ENCODE results near the gene THSD4. TPM values are rescaled to one million over a fixed set of nuclear protein-coding genes. Genes with fewer than 3 reads are reported as not detected.

The THSD4 gene
- total RNA-seq, 2 experiments from 2014 or later, result not detected

DNA sequence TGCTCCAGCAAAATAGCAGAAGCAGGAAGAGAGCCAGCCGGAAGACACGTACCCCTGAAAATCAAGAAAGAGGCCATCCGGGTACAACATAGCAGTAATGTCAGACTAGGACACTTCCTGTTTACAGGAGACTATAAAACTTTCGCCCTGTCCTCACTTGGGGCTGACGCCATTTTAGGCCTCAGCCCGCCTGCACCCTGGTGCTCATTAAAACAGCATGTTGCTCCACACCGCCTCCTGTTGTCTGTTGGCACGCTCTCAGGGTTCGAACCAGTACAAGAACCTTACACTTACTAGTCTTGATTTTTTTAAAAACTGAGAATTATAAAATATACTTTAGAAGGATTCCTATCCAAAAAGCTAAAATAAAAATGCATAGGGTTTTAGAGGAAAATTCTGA lies 535.3 kb downstream of the THSD4 start:
- ChIA-PET POLR2A (no interaction called here), CTCF (no interaction called here)
- H3K36me3 Mint-ChIP-seq, result no peaks in the 10 kb centered on the region
- intact Hi-C loops (cut with micrococcal nuclease), result loop anchor here (10.0 kb wide), 1 partner anchor 206 kb away; no protein-coding TSS in a partner anchor
- no peak overlapping the region for H3K4me3 Mint-ChIP-seq
- no peak for DNase-seq
- peaks cover 3% of the 10 kb centered on the region for H3K9me3 Mint-ChIP-seq
- no peaks in the 10 kb centered on the region for H3K27me3 Mint-ChIP-seq
- no peaks in the 10 kb centered on the region for H3K4me1 Mint-ChIP-seq (ENCODE audit: low read depth)
- H3K27ac Mint-ChIP-seq, result no peak overlapping the region

DNA sequence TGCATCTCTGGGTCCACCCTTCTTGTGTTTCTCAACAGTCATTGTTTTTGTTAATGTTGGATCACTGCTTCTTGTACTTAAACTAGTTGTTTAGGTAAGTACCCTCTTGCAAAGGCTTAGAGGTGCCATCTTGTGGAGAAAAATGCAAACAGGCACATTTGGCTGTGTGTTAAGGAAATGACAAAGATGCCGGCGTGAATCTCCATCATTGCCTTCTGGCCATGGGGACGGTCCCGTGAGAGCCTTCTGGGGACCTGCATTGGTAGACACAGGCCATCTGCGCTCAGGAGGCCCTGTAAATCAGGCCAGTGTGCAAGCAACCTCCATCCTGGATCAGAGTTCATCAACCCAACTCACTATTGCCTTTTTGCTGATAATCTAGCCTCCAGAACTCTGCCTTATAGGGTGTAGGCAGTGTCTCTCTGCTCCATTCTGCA lies 536.5 kb downstream of the THSD4 start:
- DNase-seq, result no peak
- Mint-ChIP-seq H3K4me3 (no peak overlapping the region), H3K27ac (no peak overlapping the region), H3K4me1 (ENCODE audit: low read depth) (no peaks in the 10 kb centered on the region), H3K36me3 (no peaks in the 10 kb centered on the region), H3K27me3 (no peaks in the 10 kb centered on the region), H3K9me3 (no peaks in the 10 kb centered on the region)
- ChIA-PET CTCF (no interaction called here), POLR2A (no interaction called here)
- intact Hi-C loops (cut with micrococcal nuclease), result loop anchor here (10.0 kb wide), 1 partner anchor 207 kb away; no protein-coding TSS in a partner anchor

DNA sequence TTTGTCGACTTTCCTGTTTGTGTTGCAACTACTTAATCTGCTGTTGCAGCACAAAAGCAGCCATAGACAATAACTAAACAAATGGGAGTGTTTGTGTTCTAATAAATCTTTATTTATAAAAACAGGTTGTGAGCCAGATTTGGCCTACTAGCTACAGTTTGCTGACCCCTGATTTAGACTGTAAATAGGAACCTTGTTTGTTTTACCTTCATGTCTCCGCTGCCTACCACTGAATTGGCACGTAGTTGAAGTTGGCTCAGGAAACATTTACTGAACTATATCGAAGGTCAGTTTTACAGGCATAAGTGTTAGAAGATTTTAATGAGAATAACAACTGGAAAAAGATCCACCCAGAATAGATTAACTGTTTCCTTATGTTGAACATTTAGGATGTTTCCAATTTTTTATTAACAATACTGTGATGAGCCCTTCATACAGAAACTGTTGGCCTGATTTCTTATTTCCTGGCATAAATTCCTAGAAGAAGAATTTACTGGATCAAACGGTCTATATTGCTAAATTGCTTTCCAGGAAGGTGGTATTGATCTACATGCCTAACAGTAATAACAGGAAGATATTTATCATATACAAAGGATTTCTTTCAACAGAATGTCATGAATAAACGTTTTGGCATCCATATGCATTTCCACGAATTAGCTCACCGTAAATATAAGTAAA lies 538.9 kb downstream of the THSD4 start:
- intact Hi-C loops (cut with micrococcal nuclease), result loop anchor here (10.0 kb wide), 1 partner anchor 209 kb away; no protein-coding TSS in a partner anchor
- no peaks in the 10 kb centered on the region for H3K4me1 Mint-ChIP-seq (ENCODE audit: low read depth)
- no peaks in the 10 kb centered on the region for H3K27me3 Mint-ChIP-seq
- POLR2A ChIA-PET, result no interaction called here
- CTCF ChIA-PET, result no interaction called here
- no peak overlapping the region for H3K27ac Mint-ChIP-seq
- DNase-seq, result no peak
- H3K36me3 Mint-ChIP-seq, result no peaks in the 10 kb centered on the region
- H3K4me3 Mint-ChIP-seq, result no peak overlapping the region
- no peaks in the 10 kb centered on the region for H3K9me3 Mint-ChIP-seq

DNA sequence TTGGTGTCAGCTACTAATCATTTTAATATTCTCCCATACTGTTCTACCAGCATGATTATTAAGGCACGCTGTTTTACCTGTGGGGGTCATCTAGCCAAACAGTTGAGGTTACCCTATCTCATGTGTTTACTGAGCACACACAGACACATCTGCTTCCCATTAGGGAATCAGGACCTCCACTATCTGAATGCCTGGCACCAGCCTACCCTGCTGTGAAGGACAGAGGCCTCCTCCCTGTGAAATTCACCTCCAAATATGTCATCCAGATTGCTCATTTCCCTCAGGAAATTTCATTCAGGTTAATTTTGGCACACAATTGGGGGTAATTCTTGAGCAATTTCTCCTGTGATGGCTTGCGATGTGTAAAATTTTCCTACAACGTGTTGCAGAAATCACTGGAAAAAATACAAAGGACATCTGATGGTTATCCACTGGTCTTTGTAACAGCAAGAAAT lies 539.5 kb downstream of the THSD4 start:
- DNase-seq, result no peak
- Mint-ChIP-seq H3K4me3 (no peak overlapping the region), H3K36me3 (no peaks in the 10 kb centered on the region), H3K27me3 (no peaks in the 10 kb centered on the region), H3K9me3 (no peaks in the 10 kb centered on the region), H3K27ac (no peak overlapping the region), H3K4me1 (ENCODE audit: low read depth) (no peaks in the 10 kb centered on the region)
- POLR2A ChIA-PET, result no interaction called here
- intact Hi-C loops (cut with micrococcal nuclease), result loop anchor here (10.0 kb wide), 1 partner anchor 210 kb away; no protein-coding TSS in a partner anchor
- CTCF ChIA-PET, result no interaction called here

DNA sequence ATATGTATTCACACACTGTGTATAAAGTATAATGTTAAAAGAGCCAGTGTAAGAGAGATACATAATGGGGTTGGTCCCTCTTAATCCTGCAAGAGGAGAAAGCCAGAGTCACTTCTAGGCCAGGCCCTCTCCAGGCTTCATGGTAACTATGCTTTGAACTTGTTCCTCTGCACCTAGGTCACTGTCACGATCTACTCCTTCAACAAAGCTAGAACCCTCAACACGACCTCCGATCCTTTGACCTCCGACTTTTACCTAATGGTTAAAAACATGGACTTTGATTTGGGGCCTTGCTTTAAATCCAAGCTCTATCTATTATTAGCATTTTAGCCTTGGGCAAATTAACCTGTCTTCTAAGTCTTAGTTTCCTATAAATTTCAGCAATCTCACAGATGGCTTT lies 541.2 kb downstream of the THSD4 start:
- CTCF ChIA-PET, result no interaction called here
- no peak overlapping the region for H3K4me3 Mint-ChIP-seq
- H3K9me3 Mint-ChIP-seq, result no peaks in the 10 kb centered on the region
- H3K4me1 Mint-ChIP-seq (ENCODE audit: low read depth), result no peaks in the 10 kb centered on the region
- no peak overlapping the region for H3K27ac Mint-ChIP-seq
- peaks cover 2% of the 10 kb centered on the region for H3K27me3 Mint-ChIP-seq
- POLR2A ChIA-PET, result no interaction called here
- intact Hi-C loops (cut with micrococcal nuclease), result loop anchor here (10.0 kb wide), 1 partner anchor 212 kb away; no protein-coding TSS in a partner anchor
- H3K36me3 Mint-ChIP-seq, result no peaks in the 10 kb centered on the region
- no peak for DNase-seq

DNA sequence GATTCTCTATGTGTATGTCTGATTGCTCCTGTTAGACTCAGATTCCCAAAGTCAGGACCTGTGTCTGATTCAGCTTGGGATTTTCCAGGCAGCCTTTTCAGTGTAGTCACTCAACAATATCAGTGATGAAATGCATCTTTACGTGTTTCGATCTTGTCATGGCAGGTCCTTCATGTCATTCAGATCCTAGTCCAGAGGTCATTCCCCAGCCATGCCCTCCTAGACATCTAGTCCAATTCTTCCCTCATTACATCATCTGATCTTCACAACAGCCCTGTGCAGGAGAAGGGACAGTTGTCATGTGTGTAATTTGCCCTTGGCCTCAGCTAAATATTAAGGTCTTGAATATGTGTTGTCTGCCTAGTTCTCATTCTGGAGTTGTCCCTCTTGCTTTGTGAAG lies 541.9 kb downstream of the THSD4 start:
- intact Hi-C loops (cut with micrococcal nuclease), result loop anchor here (10.0 kb wide), 1 partner anchor 212 kb away; no protein-coding TSS in a partner anchor
- H3K9me3 Mint-ChIP-seq, result no peaks in the 10 kb centered on the region
- CTCF ChIA-PET, result no interaction called here

DNA sequence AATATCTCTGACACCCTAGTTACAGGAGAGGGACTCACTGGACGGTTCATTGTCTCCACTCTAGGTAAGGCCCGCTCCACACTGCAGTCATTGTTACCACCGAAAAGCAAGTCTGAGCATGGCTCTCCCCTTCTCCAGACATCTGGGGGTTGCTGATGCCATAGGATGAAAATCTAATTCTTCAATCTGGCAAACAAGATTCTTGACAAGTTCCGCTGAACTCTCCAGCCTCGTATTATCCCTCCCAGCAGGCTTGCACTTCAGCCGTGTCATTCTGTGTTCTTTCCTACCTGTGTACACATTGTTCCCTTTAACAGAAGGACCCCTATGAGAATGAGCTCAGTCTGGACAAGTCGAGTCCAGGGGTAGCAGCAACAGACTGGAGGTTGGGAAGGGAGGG lies 542.8 kb downstream of the THSD4 start:
- DNase-seq, result no peak
- Mint-ChIP-seq H3K27ac (no peak overlapping the region), H3K27me3 (peaks cover 2% of the 10 kb centered on the region), H3K4me1 (ENCODE audit: low read depth) (no peaks in the 10 kb centered on the region), H3K9me3 (no peaks in the 10 kb centered on the region), H3K4me3 (no peak overlapping the region), H3K36me3 (no peaks in the 10 kb centered on the region)
- intact Hi-C loops (cut with micrococcal nuclease), result loop anchor here (10.0 kb wide), 1 partner anchor 213 kb away; no protein-coding TSS in a partner anchor
- CTCF ChIA-PET, result no interaction called here
- POLR2A ChIA-PET, result no interaction called here

More for the DNA sequence above, 541.9 kb downstream of the THSD4 start:
- peaks cover 2% of the 10 kb centered on the region for H3K27me3 Mint-ChIP-seq
- H3K36me3 Mint-ChIP-seq, result no peaks in the 10 kb centered on the region
- no peak overlapping the region for H3K27ac Mint-ChIP-seq
- no peak overlapping the region for H3K4me3 Mint-ChIP-seq
- DNase-seq, result no peak
- POLR2A ChIA-PET, result no interaction called here
- no peaks in the 10 kb centered on the region for H3K4me1 Mint-ChIP-seq (ENCODE audit: low read depth)

DNA sequence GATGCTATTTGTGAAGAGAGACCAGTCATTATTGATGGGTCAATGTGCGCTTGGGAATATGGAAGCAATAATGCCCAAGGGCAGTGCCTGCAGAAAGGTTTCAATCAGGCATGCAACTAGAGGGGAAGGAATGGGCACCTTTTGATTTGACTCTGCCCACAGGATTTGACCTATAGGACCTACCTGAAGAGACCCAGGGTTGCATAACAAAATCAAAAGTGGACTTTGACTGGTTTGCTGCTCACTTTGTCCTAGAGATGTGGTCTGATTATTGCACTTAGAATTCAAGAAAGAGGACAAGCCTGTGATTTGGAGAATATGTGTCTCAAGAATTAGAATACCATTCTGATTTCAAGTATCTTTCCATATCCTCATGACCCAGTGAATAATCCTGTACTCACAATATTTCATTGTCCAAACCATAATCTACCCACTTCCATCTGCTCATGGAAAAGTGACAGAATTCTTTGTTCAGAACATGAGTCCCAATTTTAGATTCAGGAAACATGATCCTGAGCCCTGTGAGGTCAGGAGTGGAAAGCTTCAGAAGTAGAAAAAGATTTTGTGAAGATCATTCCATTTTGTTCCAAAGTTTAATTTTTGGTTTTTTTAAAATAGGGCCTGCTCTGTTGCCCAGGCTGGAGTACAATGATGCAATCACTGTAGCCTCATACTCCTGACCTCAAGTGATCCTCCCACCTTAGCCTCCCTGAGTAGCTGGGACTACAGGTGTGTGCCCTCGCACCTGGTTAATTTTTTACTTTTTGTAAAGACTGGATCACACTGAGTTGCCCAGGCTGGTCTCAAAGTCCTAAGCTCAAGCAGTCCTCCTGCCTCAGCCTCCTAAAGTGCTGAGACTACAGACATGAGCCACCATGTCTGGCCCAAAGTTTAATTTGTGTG lies 543.8 kb downstream of the THSD4 start:
- Mint-ChIP-seq H3K4me1 (ENCODE audit: low read depth) (no peaks in the 10 kb centered on the region), H3K36me3 (no peaks in the 10 kb centered on the region), H3K9me3 (no peaks in the 10 kb centered on the region), H3K4me3 (no peak overlapping the region), H3K27ac (no peak overlapping the region), H3K27me3 (peaks cover 2% of the 10 kb centered on the region)
- ChIA-PET POLR2A (no interaction called here), CTCF (no interaction called here)
- no peak for DNase-seq
- intact Hi-C loops (cut with micrococcal nuclease), result loop anchor here (10.0 kb wide), 1 partner anchor 214 kb away; no protein-coding TSS in a partner anchor

DNA sequence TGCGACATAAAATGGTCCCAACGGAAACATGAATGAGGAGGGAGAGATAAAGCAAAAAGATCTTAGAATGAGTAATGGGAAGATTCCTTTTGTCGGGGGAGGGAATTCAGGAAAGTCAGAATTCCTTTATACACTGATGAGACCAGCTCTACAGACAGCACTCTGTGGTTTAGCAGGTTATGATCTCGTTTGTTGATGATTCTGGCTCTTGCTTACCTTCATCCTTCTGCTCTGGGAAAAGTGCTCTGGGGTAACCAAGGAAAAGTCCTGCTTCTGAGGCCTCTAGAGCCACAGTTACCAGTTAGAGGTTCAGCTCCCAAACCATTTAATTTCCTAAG lies 544.4 kb downstream of the THSD4 start:
- ChIA-PET POLR2A (no interaction called here), CTCF (no interaction called here)
- Mint-ChIP-seq H3K27ac (no peak overlapping the region), H3K36me3 (no peaks in the 10 kb centered on the region), H3K4me3 (no peak overlapping the region), H3K4me1 (ENCODE audit: low read depth) (no peaks in the 10 kb centered on the region), H3K9me3 (no peaks in the 10 kb centered on the region), H3K27me3 (peaks cover 2% of the 10 kb centered on the region)
- no peak for DNase-seq
- intact Hi-C loops (cut with micrococcal nuclease), result loop anchor here (10.0 kb wide), 1 partner anchor 215 kb away; no protein-coding TSS in a partner anchor

DNA sequence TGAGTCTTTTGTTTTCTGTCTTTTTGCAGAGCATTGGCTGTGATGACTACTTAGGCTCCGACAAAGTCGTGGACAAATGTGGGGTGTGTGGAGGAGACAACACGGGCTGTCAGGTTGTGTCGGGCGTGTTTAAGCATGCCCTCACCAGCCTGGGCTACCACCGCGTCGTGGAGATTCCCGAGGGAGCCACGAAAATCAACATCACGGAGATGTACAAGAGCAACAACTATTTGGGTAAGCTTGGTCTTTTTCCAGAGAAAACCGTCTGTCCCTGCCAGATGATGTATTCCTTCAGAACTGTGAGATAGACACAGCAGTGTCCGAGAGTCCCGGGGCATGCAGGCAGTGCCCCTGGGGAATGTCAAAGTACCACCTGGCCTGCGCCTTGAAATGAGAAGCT lies 545.2 kb downstream of the THSD4 start:
- Mint-ChIP-seq H3K9me3 (no peaks in the 10 kb centered on the region), H3K4me3 (no peak overlapping the region), H3K27ac (no peak overlapping the region), H3K36me3 (no peaks in the 10 kb centered on the region), H3K27me3 (peaks cover 2% of the 10 kb centered on the region), H3K4me1 (ENCODE audit: low read depth) (no peaks in the 10 kb centered on the region)
- intact Hi-C loops (cut with micrococcal nuclease), result no loop called here
- POLR2A ChIA-PET, result no interaction called here
- no peak for DNase-seq
- CTCF ChIA-PET, result no interaction called here

DNA sequence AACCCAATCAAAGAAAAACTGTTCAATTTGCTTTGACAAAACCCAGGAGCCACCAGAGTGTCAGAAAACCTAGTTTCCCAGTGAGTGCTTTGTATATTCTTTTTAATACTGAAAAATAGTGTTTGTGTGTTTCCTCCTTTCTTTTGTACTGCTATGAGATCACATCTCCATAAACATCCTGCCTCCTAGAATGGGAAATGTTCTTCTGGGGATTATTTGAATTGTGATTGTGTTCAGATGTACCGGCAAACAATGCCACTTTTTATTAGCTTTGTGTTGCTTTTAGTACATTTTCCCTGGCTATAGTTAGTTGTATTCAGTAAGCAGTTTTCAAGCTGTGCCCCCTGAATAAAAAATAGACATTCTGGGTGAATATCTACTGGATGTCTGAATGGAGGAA lies 547.0 kb downstream of the THSD4 start:
- no peaks in the 10 kb centered on the region for H3K9me3 Mint-ChIP-seq
- no peaks in the 10 kb centered on the region for H3K4me1 Mint-ChIP-seq (ENCODE audit: low read depth)
- no peak overlapping the region for H3K27ac Mint-ChIP-seq
- H3K4me3 Mint-ChIP-seq, result no peak overlapping the region
- peaks cover 2% of the 10 kb centered on the region for H3K27me3 Mint-ChIP-seq
- CTCF ChIA-PET, result no interaction called here
- POLR2A ChIA-PET, result no interaction called here
- no peak for DNase-seq
- intact Hi-C loops (cut with micrococcal nuclease), result no loop called here
- no peaks in the 10 kb centered on the region for H3K36me3 Mint-ChIP-seq

DNA sequence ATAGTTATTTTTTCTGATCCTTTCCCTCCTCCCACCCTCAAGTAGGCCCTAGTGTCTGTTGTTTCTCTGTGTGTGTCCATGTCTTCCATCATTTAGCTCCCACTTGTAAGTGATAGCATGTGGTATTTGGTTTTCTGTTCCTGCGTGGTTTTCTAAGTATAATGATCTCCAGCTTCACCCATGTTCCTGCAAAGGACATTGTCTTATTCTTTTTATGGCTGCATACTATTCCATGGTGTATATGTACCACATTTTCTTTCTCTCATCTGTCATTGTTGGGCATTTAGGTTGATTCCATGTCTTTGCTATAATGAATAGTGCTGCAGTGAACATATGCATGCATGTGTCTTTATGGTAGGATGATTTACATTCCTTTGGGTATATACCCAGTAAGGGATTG lies 549.4 kb downstream of the THSD4 start:
- peaks cover 2% of the 10 kb centered on the region for H3K27me3 Mint-ChIP-seq
- no peaks in the 10 kb centered on the region for H3K4me1 Mint-ChIP-seq (ENCODE audit: low read depth)
- intact Hi-C loops (cut with micrococcal nuclease), result no loop called here
- no peak overlapping the region for H3K4me3 Mint-ChIP-seq
- H3K27ac Mint-ChIP-seq, result no peak overlapping the region
- POLR2A ChIA-PET, result no interaction called here
- CTCF ChIA-PET, result no interaction called here
- no peaks in the 10 kb centered on the region for H3K9me3 Mint-ChIP-seq
- no peaks in the 10 kb centered on the region for H3K36me3 Mint-ChIP-seq
- DNase-seq, result no peak

All from activated CD4-positive, alpha-beta memory T cell treated with anti-CD3 and anti-CD28 coated beads for 36 hours (primary cell).